HG03439 (cell line): Measurements from ENCODE around the gene LCORL.
A peak's percentile ranks its signal among the peaks of the same experiment; 100 is the strongest.
"Not testable (repeated sequence)": the region's sequence is repeated elsewhere in the genome, so short reads cannot be mapped to it uniquely, and the experiment has no call there.

ENCODE experiments used
- ATAC-seq: cut with Tn5 transposase; IDR thresholded peaks from one replicate; pipeline ENCODE4 v1.9.1; 2021; ENCODE audit warnings: mild to moderate bottlenecking, moderate library complexity; ENCODE audit not compliant: unreplicated experiment

LCORL gene

GRCh38 chr4:17865866-17866363 is 155.6 kb downstream of the LCORL start:
- no peak for ATAC-seq

- not testable (repeated sequence) for ATAC-seq
These were observed 159.6 kb downstream of the LCORL start for GRCh38 chr4:17861906-17862305.

DNA sequence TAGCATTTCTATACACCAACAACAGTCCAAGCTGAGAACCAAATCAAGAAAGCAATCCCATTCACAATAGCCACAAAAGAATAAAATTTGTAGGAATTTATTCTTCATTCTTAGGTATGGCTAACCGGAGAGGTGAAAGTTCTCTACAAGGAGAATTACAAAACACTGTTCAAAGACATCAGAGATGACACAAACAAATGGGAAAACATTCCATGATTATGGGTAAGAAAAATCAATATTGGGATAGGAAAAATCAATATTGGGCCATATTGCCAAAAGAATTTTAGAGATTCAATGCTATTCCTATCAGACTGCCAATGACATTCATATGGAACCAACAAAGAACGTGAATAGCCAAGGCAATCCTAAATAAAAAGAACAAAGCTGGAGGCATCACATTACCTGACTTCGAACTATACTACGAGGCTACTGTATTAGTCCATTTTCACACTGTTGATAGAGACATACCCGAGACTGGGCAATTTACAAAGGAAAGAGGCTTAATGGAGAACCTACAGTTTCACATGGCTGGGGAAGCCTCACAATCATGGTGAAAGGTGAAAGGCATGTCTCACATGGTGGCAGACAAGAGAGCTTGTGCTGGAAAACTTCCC is 161.7 kb downstream of the LCORL start:
- ATAC-seq = no peak

DNA sequence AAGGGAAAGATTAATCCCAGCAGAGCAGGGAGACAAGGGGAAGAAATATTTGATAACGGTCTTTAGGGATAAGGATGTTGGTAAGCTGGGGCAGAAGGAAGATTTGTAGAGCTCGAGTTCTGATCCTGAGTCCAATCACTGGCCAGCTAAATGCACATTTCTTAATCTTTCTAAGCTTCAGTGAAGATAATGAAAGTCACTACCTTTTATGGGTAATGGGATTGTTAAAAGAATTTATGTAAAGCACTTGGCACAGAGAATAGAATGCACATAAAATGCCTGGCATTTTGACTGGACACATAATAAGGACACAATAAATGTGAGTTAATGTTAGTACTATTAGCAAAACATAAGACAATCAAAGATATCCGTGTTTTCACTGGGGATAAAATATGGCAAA is 167.5 kb downstream of the LCORL start:
- no peak for ATAC-seq

GRCh38 chr4:17851959-17852358 is 169.6 kb downstream of the LCORL start:
- no peak for ATAC-seq

DNA sequence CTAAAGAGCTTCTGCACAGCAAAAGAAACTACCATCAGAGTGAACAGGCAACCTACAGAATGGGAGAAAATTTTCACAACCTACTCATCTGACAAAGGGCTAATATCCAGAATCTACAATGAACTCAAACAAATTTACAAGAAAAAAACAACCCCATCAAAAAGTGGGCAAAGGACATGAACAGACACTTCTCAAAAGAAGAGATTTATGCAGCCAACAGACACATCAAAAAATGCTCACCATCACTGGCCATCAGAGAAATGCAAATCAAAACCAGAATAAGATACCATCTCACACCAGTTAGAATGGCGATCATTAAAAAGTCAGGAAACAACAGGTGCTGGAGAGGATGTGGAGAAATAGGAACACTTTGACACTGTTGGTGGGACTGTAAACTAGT is 171.3 kb downstream of the LCORL start:
- ATAC-seq = not testable (repeated sequence)

- ATAC-seq = no peak
These were observed 175.3 kb downstream of the LCORL start for GRCh38 chr4:17846266-17846665.

GRCh38 chr4:17823871-17824669 is 197.5 kb downstream of the LCORL start:
- ATAC-seq = no peak

- peak; percentile 84 for ATAC-seq
These were observed 204.5 kb downstream of the LCORL start for GRCh38 chr4:17817027-17817426.

- ATAC-seq = no peak
These were observed 205.4 kb downstream of the LCORL start for GRCh38 chr4:17816142-17816541.

DNA sequence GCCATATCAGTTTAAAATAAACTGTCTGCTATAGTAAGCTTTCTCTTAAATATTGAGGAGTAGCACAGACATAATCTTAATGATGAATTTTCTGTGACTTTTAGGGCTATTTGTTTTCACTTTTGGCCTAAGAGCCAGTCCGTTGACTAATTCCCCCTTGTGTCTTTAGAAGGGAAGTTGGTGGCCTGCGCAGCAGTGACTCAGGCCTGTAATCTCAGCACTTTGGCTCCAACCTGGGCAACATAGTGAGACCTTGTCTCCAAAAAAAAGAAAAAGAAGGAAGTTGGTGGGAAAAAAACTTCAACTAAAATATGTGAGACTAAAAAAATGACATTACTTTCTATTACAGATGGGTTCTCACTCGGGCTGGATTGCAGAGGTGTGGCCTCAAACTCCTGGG is 207.4 kb downstream of the LCORL start:
- no peak for ATAC-seq

- no peak for ATAC-seq
These were observed 208.8 kb downstream of the LCORL start for GRCh38 chr4:17812801-17813200.

- no peak for ATAC-seq
These were observed 209.4 kb downstream of the LCORL start for GRCh38 chr4:17812125-17812524.

- peak; percentile 33 for ATAC-seq
These were observed 210.4 kb downstream of the LCORL start for GRCh38 chr4:17811078-17811603.

- ATAC-seq = peak; percentile 89
These were observed 211.1 kb downstream of the LCORL start, which contains the start of the genes DCAF16 and NCAPG for GRCh38 chr4:17810260-17811077. Gene DCAF16, minus strand, starts transcription at chr4:17810757. Its CDS starts 6,616 bp downstream, at chr4:17804141. Gene NCAPG, plus strand, starts transcription at chr4:17810979. Its CDS starts 99 bp downstream, at chr4:17811078.

DNA sequence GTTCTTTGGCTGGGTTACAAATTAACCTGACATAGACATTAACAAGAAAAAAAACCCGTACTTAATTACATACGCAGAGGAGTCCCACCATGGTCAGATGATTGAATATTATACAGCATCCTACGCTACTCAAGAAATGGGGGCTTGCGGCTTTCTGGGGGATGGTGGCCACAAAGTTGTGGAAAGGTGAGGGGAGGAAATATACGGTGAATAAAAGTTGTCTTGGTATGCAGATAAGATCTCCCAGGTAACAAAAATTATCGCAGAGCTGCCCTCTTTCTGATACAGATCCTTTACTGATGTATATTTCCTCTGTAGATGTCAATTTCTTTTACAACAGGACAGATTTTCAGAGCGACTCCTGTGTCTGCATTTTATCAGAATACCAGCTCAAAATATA is 211.9 kb downstream of the LCORL start:
- ATAC-seq = no peak

DNA sequence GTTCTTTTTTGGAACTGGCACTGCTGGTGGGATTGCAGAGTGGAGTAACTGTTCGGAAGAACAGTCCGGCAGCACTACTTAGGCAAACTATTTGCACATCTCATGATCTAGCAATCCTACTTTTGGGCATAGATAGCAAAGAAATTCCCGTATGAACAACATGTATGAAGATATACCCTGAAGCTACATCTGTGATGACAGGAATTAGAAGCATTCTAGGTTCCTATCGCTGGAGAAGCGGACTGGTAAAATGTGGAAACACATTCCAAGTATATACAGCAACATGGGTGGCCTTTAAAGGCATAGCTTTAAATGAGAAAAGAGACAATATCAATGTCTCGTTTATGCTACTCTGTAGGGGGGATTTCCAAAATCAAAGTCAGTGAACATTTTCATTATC is 214.1 kb downstream of the LCORL start:
- no peak for ATAC-seq

GRCh38 chr4:17805580-17806155 is 215.9 kb downstream of the LCORL start:
- ATAC-seq = no peak

GRCh38 chr4:17797808-17798207 is 223.7 kb downstream of the LCORL start:
- ATAC-seq = no peak

DNA sequence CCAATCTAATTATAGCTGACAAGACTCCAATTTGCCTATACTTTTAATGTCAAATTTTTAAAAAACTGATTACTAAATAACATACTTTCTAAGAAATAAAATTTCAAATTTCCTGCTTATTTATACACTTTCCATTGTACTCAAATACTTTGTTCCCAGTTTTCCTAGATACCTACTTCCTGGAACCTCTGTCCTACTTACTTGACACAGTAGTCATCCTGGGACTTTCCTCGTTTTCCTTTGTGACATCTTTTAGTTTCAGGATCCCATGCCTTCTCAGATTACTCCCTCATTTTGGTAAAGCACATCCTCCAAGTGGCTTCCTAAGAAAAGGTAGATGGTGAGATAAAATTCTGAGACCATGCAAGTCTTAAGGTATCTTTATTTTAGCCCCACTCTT is 226.8 kb downstream of the LCORL start:
- ATAC-seq = no peak
